ENCODE results near the gene ABCC10. TPM values are rescaled to one million over a fixed set of nuclear protein-coding genes. Genes with fewer than 3 reads are reported as not detected.

The ABCC10 gene
- total RNA-seq, 1 donor from 2014 or later: 40.0 TPM

GRCh38 chr6:43476746-43477145 is 49.4 kb downstream of the ABCC10 start:
- DNase-seq: no peak
- H3K4me3 Mint-ChIP-seq: peak overlapping the region; percentile 100
- H3K27ac Mint-ChIP-seq: peak overlapping the region; percentile 41
- no peaks in the 10 kb centered on the region for H3K27me3 Mint-ChIP-seq
- H3K4me1 Mint-ChIP-seq: peaks cover 32% of the 10 kb centered on the region
- intact Hi-C loops (cut with micrococcal nuclease): loop anchor here (1.0 to 5.0 kb wide), 2 partner anchors 49 to 304 kb away; partner anchors contain the start of genes ABCC10 and SRF
- peaks cover 7% of the 10 kb centered on the region for H3K36me3 Mint-ChIP-seq (ENCODE audit: low read depth)
- H3K9me3 Mint-ChIP-seq: no peaks in the 10 kb centered on the region

GRCh38 chr6:43477235-43478007 is 50.1 kb downstream of the ABCC10 start, which contains the start of gene TJAP1:
Gene TJAP1, plus strand, starts transcription at chr6:43477570. Its CDS starts 21,432 bp downstream, at chr6:43499002.
- H3K4me1 Mint-ChIP-seq: peaks cover 35% of the 10 kb centered on the region
- H3K27ac Mint-ChIP-seq: peak within 1 kb of the TSS; percentile 98
- no peaks in the 10 kb centered on the region for H3K9me3 Mint-ChIP-seq
- no peaks in the 10 kb centered on the region for H3K27me3 Mint-ChIP-seq
- DNase-seq: peak; percentile 99
- intact Hi-C loops (cut with micrococcal nuclease): loop anchor here (1.0 to 5.0 kb wide), 2 partner anchors 50 to 305 kb away; partner anchors contain the start of genes ABCC10 and SRF
- peak within 1 kb of the TSS; percentile 100 for H3K4me3 Mint-ChIP-seq
- H3K36me3 Mint-ChIP-seq (ENCODE audit: low read depth): peaks cover 10% of the 10 kb centered on the region

DNA sequence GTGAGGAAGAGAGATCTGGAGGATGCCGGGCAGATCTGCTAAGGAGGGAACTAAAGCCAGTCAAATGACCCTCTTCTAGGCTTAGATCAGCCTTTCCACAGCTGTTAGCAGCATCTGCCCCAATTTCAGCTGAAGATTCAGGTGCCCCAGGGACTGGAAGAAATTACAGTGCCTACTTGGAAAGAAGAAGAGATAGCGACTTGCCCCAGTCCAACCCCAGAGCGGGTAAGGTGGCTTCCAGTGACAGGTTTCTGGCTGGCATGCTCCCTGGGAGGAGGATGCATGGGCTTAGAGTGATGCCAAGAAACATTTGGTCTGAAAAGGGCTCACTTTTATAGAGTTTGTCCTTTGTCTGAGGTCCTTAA is 50.6 kb downstream of the ABCC10 start:
- intact Hi-C loops (cut with micrococcal nuclease): loop anchor here (5.0 kb wide), 1 partner anchor 306 kb away; the partner anchor contains the start of gene SRF
- Mint-ChIP-seq H3K27ac (peak overlapping the region; percentile 98), H3K36me3 (ENCODE audit: low read depth) (peaks cover 11% of the 10 kb centered on the region), H3K4me3 (peak overlapping the region; percentile 100), H3K9me3 (no peaks in the 10 kb centered on the region), H3K4me1 (peaks cover 35% of the 10 kb centered on the region), H3K27me3 (no peaks in the 10 kb centered on the region)
- DNase-seq: peak; percentile 71

GRCh38 chr6:43481075-43481474 is 53.7 kb downstream of the ABCC10 start:
- DNase-seq: no peak
- intact Hi-C loops (cut with micrococcal nuclease): no loop called here
- no peak overlapping the region for H3K27ac Mint-ChIP-seq

GRCh38 chr6:43481591-43482236 is 54.4 kb downstream of the ABCC10 start:
- Mint-ChIP-seq H3K4me3 (no peak overlapping the region), H3K9me3 (no peaks in the 10 kb centered on the region), H3K27me3 (no peaks in the 10 kb centered on the region), H3K4me1 (peaks cover 37% of the 10 kb centered on the region), H3K36me3 (ENCODE audit: low read depth) (peaks cover 19% of the 10 kb centered on the region), H3K27ac (no peak overlapping the region)
- DNase-seq: no peak
- intact Hi-C loops (cut with micrococcal nuclease): no loop called here

More at GRCh38 chr6:43481075-43481474, 53.7 kb downstream of the ABCC10 start:
- Mint-ChIP-seq H3K27me3 (no peaks in the 10 kb centered on the region), H3K9me3 (no peaks in the 10 kb centered on the region), H3K4me1 (peaks cover 39% of the 10 kb centered on the region), H3K4me3 (no peak overlapping the region), H3K36me3 (ENCODE audit: low read depth) (peaks cover 19% of the 10 kb centered on the region)

- intact Hi-C loops (cut with micrococcal nuclease): no loop called here
- Mint-ChIP-seq H3K36me3 (ENCODE audit: low read depth) (peaks cover 3% of the 10 kb centered on the region), H3K9me3 (no peaks in the 10 kb centered on the region), H3K4me3 (no peak overlapping the region), H3K27ac (no peak overlapping the region), H3K27me3 (no peaks in the 10 kb centered on the region), H3K4me1 (peaks cover 6% of the 10 kb centered on the region)
- DNase-seq: no peak
These were observed 61.4 kb downstream of the ABCC10 start for GRCh38 chr6:43488667-43489276.

GRCh38 chr6:43489277-43490072 is 62.1 kb downstream of the ABCC10 start:
- H3K4me3 Mint-ChIP-seq: no peak overlapping the region
- intact Hi-C loops (cut with micrococcal nuclease): no loop called here
- H3K27ac Mint-ChIP-seq: no peak overlapping the region
- DNase-seq: no peak
- H3K36me3 Mint-ChIP-seq (ENCODE audit: low read depth): peaks cover 4% of the 10 kb centered on the region
- no peaks in the 10 kb centered on the region for H3K9me3 Mint-ChIP-seq
- H3K4me1 Mint-ChIP-seq: peaks cover 8% of the 10 kb centered on the region
- H3K27me3 Mint-ChIP-seq: no peaks in the 10 kb centered on the region

DNA sequence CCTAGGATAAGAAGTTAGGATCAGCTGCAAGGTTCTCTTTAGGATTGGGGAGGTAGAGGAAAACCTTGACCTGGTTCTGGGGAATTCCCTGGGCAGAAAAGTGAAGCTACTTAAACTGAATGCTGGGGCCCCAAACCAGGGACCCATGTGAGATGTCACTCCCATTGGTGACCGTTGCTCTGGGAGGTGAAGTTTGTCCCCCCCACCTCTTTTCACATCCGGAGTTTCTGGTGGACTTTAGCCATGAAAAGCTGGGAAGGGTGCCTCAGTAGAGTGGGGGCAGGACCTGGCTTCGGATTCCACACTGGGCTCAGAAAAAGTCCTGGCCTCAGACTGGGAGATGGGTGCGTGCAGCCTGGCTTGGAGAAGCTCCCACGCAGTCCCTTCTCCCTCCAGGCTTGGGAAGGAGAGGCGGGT is 63.2 kb downstream of the ABCC10 start:
- Mint-ChIP-seq H3K4me1 (peaks cover 16% of the 10 kb centered on the region), H3K27me3 (no peaks in the 10 kb centered on the region), H3K27ac (no peak overlapping the region), H3K9me3 (no peaks in the 10 kb centered on the region), H3K4me3 (no peak overlapping the region), H3K36me3 (ENCODE audit: low read depth) (peaks cover 2% of the 10 kb centered on the region)
- intact Hi-C loops (cut with micrococcal nuclease): no loop called here
- DNase-seq: no peak

DNA sequence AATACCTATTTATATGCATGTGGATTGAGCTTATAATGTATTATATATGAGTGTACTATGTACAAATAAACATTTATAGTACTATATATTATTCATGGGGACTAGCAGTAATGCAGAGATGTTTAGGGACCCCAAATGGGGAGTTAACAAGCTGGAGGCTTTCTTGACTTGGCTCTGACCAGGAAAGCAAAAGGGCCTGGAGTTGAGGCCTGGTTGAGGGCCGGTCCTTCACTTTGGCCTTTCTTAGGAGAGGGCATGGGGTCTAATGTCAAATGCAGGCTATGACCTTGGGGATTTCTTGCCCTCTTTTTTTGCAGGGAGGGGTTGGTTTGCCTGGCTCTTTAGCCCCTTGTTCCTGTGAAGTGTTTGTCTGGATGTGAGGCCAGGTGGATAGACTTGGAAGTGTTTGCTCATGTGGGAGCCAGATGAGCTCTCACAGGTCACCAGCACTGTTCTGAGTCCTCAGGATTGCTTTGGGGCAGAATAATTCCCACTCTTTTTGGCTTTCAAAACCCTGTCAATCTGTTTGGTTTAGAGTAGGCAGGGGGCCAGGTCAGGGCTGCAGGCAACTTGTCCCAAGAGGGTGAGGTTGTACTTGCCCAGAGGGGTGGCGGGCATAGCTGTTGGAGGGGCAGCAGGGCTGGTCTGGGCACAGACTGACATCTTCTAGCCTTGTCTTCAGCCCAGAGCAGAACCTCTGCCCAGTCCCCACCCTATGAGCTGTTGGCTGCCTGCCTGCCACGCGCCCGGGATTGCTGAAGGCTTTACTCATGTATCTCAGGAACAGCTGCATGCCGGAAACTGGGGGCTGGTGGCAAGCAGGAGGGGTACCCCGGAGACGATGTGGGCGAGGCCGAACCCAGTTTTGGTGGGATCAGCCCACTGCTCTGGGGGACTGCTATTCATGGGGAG is 64.7 kb downstream of the ABCC10 start:
- Mint-ChIP-seq H3K27ac (no peak overlapping the region), H3K4me1 (peaks cover 16% of the 10 kb centered on the region), H3K4me3 (no peak overlapping the region), H3K36me3 (ENCODE audit: low read depth) (peaks cover 3% of the 10 kb centered on the region), H3K9me3 (no peaks in the 10 kb centered on the region), H3K27me3 (no peaks in the 10 kb centered on the region)
- intact Hi-C loops (cut with micrococcal nuclease): no loop called here
- no peak for DNase-seq

DNA sequence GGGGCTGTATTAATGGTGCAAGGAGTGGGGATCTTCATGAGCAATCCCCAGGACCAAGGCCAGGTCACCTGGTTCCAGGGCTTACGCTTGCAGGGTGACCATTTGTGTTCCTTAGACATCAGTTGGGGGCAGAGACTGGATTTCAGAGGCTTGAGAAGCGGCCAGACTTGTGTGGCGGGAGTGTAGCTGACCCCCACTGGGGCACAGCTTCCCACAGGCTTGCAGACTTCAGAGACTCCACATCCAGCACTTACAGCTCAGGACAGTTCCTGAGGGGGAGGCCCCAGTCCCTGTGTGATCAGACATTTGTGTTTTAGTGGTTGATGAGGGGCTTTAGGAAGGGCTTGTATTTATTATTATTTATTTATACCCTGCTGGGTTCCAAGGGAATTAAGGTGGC is 65.3 kb downstream of the ABCC10 start:
- no peaks in the 10 kb centered on the region for H3K9me3 Mint-ChIP-seq
- intact Hi-C loops (cut with micrococcal nuclease): no loop called here
- peaks cover 3% of the 10 kb centered on the region for H3K36me3 Mint-ChIP-seq (ENCODE audit: low read depth)
- H3K27me3 Mint-ChIP-seq: no peaks in the 10 kb centered on the region
- peaks cover 16% of the 10 kb centered on the region for H3K4me1 Mint-ChIP-seq
- H3K27ac Mint-ChIP-seq: no peak overlapping the region
- DNase-seq: no peak
- no peak overlapping the region for H3K4me3 Mint-ChIP-seq

DNA sequence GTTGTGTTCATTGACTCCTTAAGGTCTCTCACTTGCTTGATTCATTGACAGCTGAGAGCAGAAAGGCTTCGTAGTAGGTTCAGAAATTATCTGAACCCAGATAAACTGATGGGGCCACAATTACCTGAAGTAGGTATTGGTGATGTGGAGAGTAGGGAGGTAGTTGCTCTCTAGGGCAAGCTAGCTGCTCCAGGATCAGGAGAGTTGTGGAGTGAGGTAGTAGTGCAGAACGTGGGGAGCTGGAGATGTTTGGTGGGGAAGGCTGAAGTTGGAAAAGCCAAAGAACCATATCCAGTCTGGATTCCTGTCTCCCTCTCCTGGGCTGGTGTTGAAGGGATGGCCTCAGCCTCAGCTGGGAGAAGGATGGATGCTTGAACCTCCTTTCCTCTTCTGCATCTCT is 65.9 kb downstream of the ABCC10 start:
- H3K27ac Mint-ChIP-seq: no peak overlapping the region
- no peaks in the 10 kb centered on the region for H3K27me3 Mint-ChIP-seq
- H3K4me3 Mint-ChIP-seq: no peak overlapping the region
- H3K36me3 Mint-ChIP-seq (ENCODE audit: low read depth): peaks cover 3% of the 10 kb centered on the region
- intact Hi-C loops (cut with micrococcal nuclease): no loop called here
- no peaks in the 10 kb centered on the region for H3K9me3 Mint-ChIP-seq
- DNase-seq: no peak
- peaks cover 16% of the 10 kb centered on the region for H3K4me1 Mint-ChIP-seq

DNA sequence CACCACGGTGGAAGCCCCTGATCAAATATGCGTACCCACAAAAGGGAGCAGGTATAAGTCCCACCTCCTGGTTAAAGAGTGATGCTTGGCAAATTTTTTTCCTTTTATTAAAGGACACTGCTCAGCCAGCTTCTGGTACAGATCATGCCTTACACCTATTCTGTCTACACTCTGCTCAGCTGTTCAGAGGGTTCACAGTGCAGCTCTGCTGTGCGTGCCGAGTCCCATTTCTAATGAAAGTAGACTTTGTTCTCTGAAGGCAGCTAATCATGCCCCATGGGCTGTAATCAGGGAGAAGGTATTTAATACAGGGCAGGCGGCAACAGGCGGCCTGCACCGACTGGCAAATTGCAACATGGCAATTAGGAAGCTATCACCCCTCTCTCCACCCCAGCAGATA is 66.5 kb downstream of the ABCC10 start:
- no peak for DNase-seq
- H3K27me3 Mint-ChIP-seq: no peaks in the 10 kb centered on the region
- H3K27ac Mint-ChIP-seq: no peak overlapping the region
- no peaks in the 10 kb centered on the region for H3K9me3 Mint-ChIP-seq
- peaks cover 16% of the 10 kb centered on the region for H3K4me1 Mint-ChIP-seq
- H3K36me3 Mint-ChIP-seq (ENCODE audit: low read depth): peaks cover 3% of the 10 kb centered on the region
- no peak overlapping the region for H3K4me3 Mint-ChIP-seq
- intact Hi-C loops (cut with micrococcal nuclease): no loop called here

GRCh38 chr6:43494321-43494720 is 67.0 kb downstream of the ABCC10 start:
- H3K36me3 Mint-ChIP-seq (ENCODE audit: low read depth): peaks cover 5% of the 10 kb centered on the region
- DNase-seq: no peak
- no peak overlapping the region for H3K4me3 Mint-ChIP-seq
- no peaks in the 10 kb centered on the region for H3K9me3 Mint-ChIP-seq
- no peak overlapping the region for H3K27ac Mint-ChIP-seq
- H3K4me1 Mint-ChIP-seq: peaks cover 16% of the 10 kb centered on the region
- intact Hi-C loops (cut with micrococcal nuclease): no loop called here
- no peaks in the 10 kb centered on the region for H3K27me3 Mint-ChIP-seq
